ENCODE results near the gene SPHK2.
"Not testable (repeated sequence)": the region's sequence is repeated elsewhere in the genome, so short reads cannot be mapped to it uniquely, and the experiment has no call there.

The SPHK2 gene

DNA sequence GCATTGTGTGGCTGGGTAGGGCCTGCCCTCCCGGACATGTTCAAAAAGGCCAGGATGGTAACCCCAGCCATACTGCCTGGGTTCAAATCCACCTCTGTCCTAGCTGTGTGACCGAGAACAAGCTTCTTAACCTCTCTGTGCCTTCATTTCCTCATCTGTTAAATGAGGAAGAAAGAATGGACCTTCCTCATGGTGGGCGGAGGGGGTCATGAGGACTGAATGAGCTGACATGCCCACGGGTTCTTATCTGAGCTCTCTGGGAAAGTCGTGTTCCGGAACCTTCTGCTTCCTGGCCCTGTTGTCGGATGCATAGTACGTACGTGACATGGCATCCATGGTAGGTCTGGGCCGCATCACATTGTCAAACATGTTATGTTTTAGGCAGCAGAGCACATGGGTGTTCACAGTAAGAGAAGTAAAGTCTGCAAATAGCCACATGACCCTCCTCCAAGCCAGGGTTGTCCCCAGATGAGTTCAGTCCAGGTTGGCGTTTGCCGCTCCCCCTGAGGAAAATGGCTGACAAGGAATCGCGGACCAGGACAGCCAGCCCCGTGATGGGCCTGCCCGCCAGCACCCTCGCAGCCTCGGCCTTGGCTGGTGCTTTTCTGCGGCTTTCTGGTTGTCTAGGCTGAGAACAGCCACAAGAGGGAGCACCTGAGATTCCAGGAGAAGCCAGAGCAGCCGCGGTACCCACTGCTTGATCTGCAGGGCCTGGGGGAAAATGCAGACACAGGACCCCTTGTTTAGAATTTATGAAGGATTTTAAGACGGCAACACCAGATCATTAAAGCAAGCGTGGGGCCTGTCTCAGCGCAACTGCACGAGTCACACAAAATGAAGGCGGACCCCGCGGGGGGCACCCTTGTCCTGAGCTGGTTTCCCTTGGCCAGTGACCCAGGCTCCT is 55.9 kb downstream of the SPHK2 start:
- Histone ChIP-seq H3K4me1 (ENCODE audit: control insufficient read depth, insufficient read depth, low read length) (peaks cover 12% of the 10 kb centered on the region), H3K9me3 (ENCODE audit: control insufficient read depth in 2 of 2, low read length in 2 of 2) (no peaks in the 10 kb centered on the region), H3K27ac (ENCODE audit: low read length) (no peak overlapping the region), H3K4me3 (ENCODE audit: low read length in 2 of 2) (peak overlapping the region in 1 of 2 donors; percentile 47), H3K27me3 (ENCODE audit: control insufficient read depth in 1 of 2, insufficient read depth in 2 of 2, low read length in 2 of 2) (no peaks in the 10 kb centered on the region), H3K36me3 (ENCODE audit: control insufficient read depth in 2 of 2, insufficient read depth in 2 of 2, low read length in 2 of 2) (no peaks in the 10 kb centered on the region), H3K9ac (ENCODE audit: low read length in 2 of 2) (peak overlapping the region in 1 of 2 donors; percentile 69)

DNA sequence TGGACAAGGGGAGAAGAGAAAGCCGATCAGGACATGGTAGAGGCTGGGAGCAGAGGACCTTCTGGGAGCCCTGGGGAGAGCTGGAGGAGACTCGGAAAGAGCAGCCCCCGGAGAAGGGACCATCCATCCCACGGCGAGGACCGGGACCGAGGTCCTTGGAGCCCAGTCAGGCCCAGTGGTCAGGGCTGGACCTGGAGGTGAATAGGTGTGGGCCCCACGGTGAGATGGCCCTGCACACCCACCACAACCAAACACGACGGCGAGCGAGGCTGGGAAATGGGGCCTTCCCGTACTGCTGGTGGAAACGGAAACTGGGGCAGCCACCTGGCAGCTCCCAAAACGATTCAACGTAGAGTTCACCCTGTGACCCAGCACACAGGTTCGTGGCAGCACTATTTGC is 57.2 kb downstream of the SPHK2 start:
- H3K9me3 ChIP-seq (ENCODE audit: control insufficient read depth in 2 of 2, low read length in 2 of 2), result no peaks in the 10 kb centered on the region
- H3K27me3 ChIP-seq (ENCODE audit: control insufficient read depth in 1 of 2, insufficient read depth in 2 of 2, low read length in 2 of 2), result no peaks in the 10 kb centered on the region
- no peak overlapping the region for H3K4me3 ChIP-seq (ENCODE audit: low read length in 2 of 2)
- H3K4me1 ChIP-seq (ENCODE audit: control insufficient read depth, insufficient read depth, low read length), result peaks cover 12% of the 10 kb centered on the region
- H3K9ac ChIP-seq (ENCODE audit: low read length in 2 of 2), result no peak overlapping the region
- H3K36me3 ChIP-seq (ENCODE audit: control insufficient read depth in 2 of 2, insufficient read depth in 2 of 2, low read length in 2 of 2), result no peaks in the 10 kb centered on the region
- H3K27ac ChIP-seq (ENCODE audit: low read length), result no peak overlapping the region

DNA sequence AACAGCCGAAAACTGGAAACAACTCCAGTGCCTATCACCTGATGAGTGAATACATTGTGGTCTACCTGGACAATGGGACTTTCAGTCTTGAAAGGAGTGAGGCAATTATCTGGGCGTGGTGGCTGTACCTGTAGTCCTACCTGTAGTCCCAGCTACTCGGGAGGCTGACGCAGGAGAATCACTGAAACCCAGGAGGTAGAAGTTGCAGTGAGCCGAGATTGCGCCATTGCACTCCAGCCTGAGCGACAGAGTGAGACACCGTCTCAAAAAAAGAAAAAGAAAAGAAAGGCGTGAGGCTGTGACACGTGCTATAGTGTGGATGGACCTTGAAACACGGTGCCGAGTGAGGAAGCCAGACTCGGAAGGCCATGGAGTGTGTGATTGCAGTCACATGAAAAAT is 57.6 kb downstream of the SPHK2 start:
- H3K9ac ChIP-seq (ENCODE audit: low read length in 2 of 2), result no peak overlapping the region
- no peaks in the 10 kb centered on the region for H3K9me3 ChIP-seq (ENCODE audit: control insufficient read depth in 2 of 2, low read length in 2 of 2)
- no peak overlapping the region for H3K27ac ChIP-seq (ENCODE audit: low read length)

DNA sequence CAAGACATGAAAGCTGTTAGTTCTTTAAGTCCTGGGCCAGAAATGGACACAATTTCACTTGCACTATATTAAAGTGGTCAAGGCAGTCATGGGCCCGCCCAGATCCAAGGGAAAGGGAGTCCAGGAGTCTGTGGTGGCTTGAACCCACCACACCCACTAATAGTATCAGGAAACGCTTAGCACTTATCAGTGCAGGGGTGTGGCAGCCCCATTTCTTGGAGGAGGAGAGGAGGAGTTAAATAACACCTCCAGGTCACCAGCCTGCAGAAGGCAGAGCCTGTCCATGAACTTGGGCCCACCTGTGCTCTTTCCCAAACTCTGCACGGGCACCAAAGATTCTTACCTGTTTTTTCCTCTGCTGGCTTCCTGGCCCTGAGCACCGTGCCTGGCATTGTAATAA is 58.9 kb downstream of the SPHK2 start:
- H3K9ac ChIP-seq (ENCODE audit: low read length in 2 of 2), result no peak overlapping the region
- peaks cover 12% of the 10 kb centered on the region for H3K4me1 ChIP-seq (ENCODE audit: control insufficient read depth, insufficient read depth, low read length)
- no peaks in the 10 kb centered on the region for H3K27me3 ChIP-seq (ENCODE audit: control insufficient read depth in 1 of 2, insufficient read depth in 2 of 2, low read length in 2 of 2)
- H3K9me3 ChIP-seq (ENCODE audit: control insufficient read depth in 2 of 2, low read length in 2 of 2), result no peaks in the 10 kb centered on the region
- no peak overlapping the region for H3K27ac ChIP-seq (ENCODE audit: low read length)
- H3K4me3 ChIP-seq (ENCODE audit: low read length in 2 of 2), result no peak overlapping the region
- H3K36me3 ChIP-seq (ENCODE audit: control insufficient read depth in 2 of 2, insufficient read depth in 2 of 2, low read length in 2 of 2), result no peaks in the 10 kb centered on the region

More for the DNA sequence above, 57.6 kb downstream of the SPHK2 start:
- H3K4me3 ChIP-seq (ENCODE audit: low read length in 2 of 2), result no peak overlapping the region
- H3K36me3 ChIP-seq (ENCODE audit: control insufficient read depth in 2 of 2, insufficient read depth in 2 of 2, low read length in 2 of 2), result no peaks in the 10 kb centered on the region
- no peaks in the 10 kb centered on the region for H3K27me3 ChIP-seq (ENCODE audit: control insufficient read depth in 1 of 2, insufficient read depth in 2 of 2, low read length in 2 of 2)
- H3K4me1 ChIP-seq (ENCODE audit: control insufficient read depth, insufficient read depth, low read length), result peaks cover 12% of the 10 kb centered on the region

DNA sequence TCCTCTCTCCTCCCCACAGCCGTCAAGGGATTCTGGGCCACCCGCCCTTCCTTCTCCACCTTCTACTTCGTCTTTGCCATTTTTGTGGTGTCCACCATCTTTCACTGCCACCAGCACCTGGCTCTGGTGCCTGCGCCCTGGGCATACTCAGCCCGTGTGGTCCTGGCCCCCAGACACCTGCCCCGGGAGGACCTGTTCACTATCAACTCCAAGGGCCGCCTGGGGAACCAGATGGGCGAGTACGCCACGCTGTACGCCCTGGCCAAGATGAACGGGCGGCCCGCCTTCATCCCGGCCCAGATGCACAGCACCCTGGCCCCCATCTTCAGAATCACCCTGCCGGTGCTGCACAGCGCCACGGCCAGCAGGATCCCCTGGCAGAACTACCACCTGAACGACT is 60.7 kb downstream of the SPHK2 start:
- H3K9ac ChIP-seq (ENCODE audit: low read length in 2 of 2); H3K9me3 ChIP-seq (ENCODE audit: control insufficient read depth in 2 of 2, low read length in 2 of 2); H3K27ac ChIP-seq (ENCODE audit: low read length); H3K4me3 ChIP-seq (ENCODE audit: low read length in 2 of 2); H3K4me1 ChIP-seq (ENCODE audit: control insufficient read depth, insufficient read depth, low read length); H3K27me3 ChIP-seq (ENCODE audit: control insufficient read depth in 1 of 2, insufficient read depth in 2 of 2, low read length in 2 of 2); H3K36me3 ChIP-seq (ENCODE audit: control insufficient read depth in 2 of 2, insufficient read depth in 2 of 2, low read length in 2 of 2): not testable (repeated sequence)
